Prostate gland (tissue), 2 donors: ENCODE measurements around the gene NSA2.
"Not testable (repeated sequence)": the region's sequence is repeated elsewhere in the genome, so short reads cannot be mapped to it uniquely, and the experiment has no call there.

ENCODE experiments used
- CTCF ChIP-seq, 4 experiments: fragments of 200-600 bp in 2 of 4; fragments of 450-650 bp in 2 of 4; sonication (generic) in 2 of 4; IDR thresholded peaks; 1 replicate in 3 of 4; 2 replicates in 1 of 4; pipeline ENCODE4 v1.5.1; 2016 to 2019; ENCODE audit warnings: antibody characterized with exemption in 4 of 4, mild to moderate bottlenecking in 2 of 4, moderate library complexity in 2 of 4
- POLR2A ChIP-seq: fragments of 450-650 bp; IDR thresholded peaks from one replicate; pipeline ENCODE4 v1.6.1; 2016; ENCODE audit warnings: antibody characterized with exemption, mild to moderate bottlenecking
- POLR2AphosphoS5 ChIP-seq: sonication (generic); formaldehyde crosslinking; IDR thresholded peaks from one replicate; pipeline ENCODE4 v1.6.1; 2017; ENCODE audit warnings: antibody characterized with exemption

GRCh38 chr5:74748742-74749141, 18.3 kb upstream of the NSA2 start:
- TF ChIP-seq CTCF (IDR thresholded peaks at IDR 0.05); POLR2A; POLR2AphosphoS5: not testable (repeated sequence)
